HG03354 (cell line): ENCODE data around the gene TNFSF11.
"Not testable (repeated sequence)": the region's sequence is repeated elsewhere in the genome, so short reads cannot be mapped to it uniquely, and the experiment has no call there.

Source experiments
- ATAC-seq: cut with Tn5 transposase; IDR thresholded peaks from one replicate; pipeline ENCODE4 v1.9.1; 2021; ENCODE audit warnings: mild to moderate bottlenecking; ENCODE audit not compliant: unreplicated experiment, poor library complexity, severe bottlenecking

The TNFSF11 gene

GRCh38 chr13:42559057-42559456, 14.9 kb upstream of the TNFSF11 start:
- no peak for ATAC-seq

- not testable (repeated sequence) for ATAC-seq
These were observed 14.3 kb upstream of the TNFSF11 start for GRCh38 chr13:42559573-42560218.

- not testable (repeated sequence) for ATAC-seq
These were observed 13.6 kb upstream of the TNFSF11 start for GRCh38 chr13:42560320-42560719.

- ATAC-seq = no peak
These were observed 12.0 kb upstream of the TNFSF11 start for GRCh38 chr13:42561752-42562467.

DNA sequence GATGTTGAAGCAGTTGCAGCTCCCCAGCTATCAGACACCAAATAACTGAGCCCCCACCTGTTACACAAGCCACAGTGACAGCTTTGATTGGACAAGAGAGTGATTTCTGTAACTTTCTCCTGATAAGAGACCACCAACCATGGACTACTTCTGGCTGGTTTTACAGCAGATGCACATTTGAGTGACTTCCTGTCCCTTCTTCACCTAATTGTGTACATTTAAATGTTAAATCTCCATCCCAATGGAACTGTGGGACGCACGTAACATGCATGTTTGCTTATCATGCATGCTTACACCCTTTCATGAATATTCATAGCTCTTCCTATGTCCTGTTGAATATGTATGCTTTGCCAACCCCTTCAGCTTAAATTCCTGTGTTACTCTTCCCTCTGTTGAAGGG, 6.0 kb upstream of the TNFSF11 start:
- no peak for ATAC-seq

- ATAC-seq = no peak
These were observed 4.2 kb upstream of the TNFSF11 start for GRCh38 chr13:42569576-42570344.

GRCh38 chr13:42571895-42572294, 2.1 kb upstream of the TNFSF11 start:
- no peak for ATAC-seq

DNA sequence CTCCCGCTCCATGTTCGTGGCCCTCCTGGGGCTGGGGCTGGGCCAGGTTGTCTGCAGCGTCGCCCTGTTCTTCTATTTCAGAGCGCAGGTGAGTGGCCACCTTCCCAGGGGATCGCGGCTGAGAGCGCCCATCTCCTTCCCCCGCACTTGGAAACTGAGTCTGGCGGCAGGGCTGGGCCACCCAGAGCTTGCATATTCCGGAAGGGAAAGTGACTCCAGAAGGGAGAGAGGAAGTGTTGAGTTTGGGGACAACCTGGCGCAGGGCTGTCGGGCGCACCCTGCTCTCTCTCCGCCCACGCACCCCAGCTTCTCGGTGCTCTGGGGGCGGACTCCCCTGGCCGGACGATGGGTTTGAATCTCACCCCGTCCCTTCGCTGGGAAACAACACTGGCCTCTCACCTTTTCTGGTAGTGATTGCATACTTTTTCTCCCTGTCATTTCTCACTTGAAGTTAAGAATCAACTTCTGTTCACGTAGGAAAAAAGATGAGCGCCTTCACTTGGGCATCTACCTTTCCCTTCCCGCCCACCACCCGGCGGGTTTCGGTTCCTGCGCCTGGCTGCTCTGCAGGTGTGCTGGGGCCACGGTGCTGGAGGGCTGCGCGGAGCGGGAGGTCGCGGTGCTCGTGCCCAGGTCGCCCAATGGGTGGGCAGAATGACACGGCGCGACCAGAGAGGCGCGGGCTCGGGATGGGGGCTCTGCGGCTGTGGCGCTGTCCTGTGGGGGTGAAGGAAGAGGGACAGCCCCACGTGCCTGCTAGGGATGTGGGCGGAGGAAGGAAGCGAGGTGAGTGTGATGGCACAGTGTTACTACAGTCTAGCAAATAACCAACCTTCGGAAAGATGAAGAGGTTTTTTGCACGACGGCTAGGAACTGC, 721 bp downstream of the TNFSF11 start:
- ATAC-seq = peak; percentile 77

GRCh38 chr13:42575938-42576337, 2.0 kb downstream of the TNFSF11 start:
- ATAC-seq = no peak

DNA sequence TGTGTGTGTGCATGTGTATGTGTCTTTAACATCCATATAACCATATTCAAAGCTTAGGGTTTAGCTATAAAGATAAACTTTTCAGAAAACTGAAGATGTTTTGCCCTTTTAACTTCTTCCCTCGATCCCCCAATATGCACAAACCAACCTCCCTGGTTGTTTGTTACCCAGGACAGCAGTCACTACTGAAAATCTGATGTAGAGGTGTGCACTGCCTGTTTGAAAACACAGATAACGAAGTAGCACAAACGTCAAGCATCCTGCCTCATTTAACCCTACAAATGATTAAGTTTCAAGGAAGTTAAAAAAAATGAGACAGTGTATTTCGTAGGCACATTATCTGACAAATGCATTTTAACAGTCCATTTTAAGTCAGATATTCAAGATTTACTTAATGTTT, 3.6 kb downstream of the TNFSF11 start:
- ATAC-seq = no peak

DNA sequence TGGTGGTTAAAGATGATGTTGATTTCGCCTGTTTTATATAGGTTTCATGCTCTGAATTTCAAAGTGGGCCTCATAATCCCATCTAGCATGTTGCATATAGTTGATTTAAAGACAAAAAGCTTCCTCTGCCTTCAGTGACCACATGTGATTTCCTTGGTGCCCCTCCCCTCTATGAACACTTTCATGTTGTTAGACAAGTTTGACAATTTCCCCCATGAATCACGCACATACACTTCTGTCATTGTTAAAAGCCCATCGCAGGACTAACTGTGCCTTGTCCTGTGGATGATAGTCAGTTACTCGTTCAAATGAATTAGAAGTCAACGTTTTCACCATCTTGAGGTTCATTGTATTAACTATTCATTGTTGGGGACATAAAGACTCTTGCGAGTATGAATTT, 6.7 kb downstream of the TNFSF11 start:
- ATAC-seq = no peak

DNA sequence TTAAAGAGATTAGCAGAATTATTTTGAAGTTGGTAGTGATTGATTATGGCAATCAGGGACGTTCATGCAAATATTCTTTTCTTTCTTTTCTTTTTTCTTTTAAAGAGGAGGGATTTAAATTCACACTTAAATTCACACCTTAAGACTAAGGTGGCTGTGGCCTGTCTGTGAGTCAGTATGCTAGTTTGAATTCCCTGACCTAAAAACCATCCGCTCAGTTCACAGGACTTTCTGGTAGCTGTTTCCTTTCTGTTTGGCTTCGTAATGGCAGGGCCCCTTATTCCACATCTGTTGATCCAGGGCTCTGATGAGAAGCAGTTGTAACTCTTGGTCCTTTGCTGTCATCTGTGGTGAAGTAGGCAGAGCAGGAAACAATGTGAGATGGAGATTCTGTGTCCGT, 7.5 kb downstream of the TNFSF11 start:
- no peak for ATAC-seq

DNA sequence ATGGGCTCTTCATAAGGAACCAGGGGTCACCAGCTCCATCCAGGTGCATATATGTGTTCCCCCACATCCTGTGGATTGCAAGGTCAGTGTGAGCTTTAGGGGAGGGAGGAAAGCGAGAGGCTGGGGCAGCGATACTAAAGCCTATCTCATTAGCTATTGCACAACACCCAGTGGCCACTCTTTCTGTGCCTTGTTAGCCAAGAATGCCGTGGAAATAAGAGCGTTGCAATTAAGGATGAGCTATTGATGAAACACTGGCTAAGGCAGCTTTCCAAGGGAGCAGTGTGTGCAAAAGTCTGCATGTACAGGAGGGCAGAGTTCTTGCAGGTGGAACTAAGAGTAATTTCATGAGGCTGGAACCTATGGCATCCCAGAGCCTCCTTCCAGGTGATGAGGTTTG, 17.6 kb downstream of the TNFSF11 start:
- no peak for ATAC-seq

GRCh38 chr13:42592915-42593900, 19.3 kb downstream of the TNFSF11 start:
- no peak for ATAC-seq

DNA sequence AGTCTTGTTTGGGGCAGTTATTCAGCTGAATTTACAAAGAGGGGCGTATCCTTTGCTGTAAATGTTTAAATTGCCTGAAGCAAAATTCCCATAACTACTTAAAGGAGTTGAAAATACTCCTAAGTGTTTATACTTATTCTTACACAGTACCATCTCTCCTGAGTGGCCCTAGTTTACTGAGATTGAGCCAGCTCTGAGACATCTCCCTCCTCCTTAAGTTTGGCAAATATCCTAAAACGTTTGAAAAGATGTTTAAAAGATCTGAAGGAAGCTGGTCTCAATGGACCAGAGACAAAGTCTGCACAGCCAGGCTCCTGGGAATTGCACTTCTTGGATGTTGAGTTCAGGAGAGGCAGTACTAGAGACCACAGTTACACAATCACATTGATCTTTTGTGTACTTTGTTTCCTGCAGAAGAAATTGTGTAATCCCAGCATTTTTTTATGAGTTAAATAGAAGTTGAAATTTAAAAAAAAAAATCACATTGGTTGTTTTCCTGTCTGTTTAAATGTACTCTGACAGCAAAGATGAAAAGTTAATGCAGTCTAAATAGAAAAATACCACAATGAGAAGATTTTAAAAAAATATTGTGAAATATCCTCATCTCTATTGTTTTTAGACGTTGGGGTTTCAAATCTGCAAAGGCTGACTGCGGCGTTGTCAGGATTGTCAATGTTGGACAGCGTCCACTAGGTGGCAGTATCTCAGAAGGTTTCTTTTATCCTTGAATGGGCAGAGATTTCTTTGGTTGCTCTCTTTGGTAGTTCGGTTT, 20.7 kb downstream of the TNFSF11 start:
- ATAC-seq = peak; percentile 75

DNA sequence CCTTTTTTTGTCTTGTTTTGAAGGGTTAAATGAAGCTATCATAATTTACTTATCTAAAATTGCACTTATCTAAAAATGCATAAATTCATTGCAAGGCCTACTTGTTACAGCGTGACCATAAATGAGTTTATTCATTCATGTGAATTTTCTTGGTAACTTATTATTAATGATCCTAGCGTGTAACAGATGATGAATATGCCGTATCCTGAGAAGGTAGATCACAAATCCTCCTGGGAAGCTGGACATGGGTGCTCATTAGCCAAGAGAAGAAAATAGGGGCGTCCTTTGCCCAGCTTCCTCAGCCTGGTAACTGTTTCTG, 21.3 kb downstream of the TNFSF11 start:
- no peak for ATAC-seq

GRCh38 chr13:42597505-42597904, 23.6 kb downstream of the TNFSF11 start:
- ATAC-seq = no peak

DNA sequence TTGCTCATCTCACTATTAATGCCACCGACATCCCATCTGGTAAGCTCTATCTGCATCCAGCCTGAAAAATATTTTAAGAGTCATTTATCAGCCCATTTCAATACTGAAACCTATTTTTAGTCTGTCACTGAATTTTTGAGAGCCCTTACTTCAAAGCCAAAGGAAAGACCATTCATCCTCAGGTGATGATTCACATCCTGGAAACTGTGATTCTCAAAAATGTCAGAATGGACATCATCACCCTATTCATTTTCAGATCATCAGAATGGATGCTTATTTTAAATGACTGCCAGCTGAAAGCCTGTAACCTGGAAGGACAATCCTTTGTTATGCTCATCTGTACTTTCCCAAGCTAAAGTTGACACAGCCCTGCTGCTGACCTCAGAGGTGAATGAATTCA, 27.0 kb downstream of the TNFSF11 start:
- no peak for ATAC-seq
